CD14-positive monocyte (primary cell): ENCODE results near the gene NLRC5. TPM values are rescaled to one million over a fixed set of nuclear protein-coding genes. Genes with fewer than 3 reads are reported as not detected.

Experiments used
- DNase-seq, 3 donors: peaks; one replicate each; pipeline ENCODE4 v3.0.0-alpha.2; 2011 to 2022
- H2AFZ ChIP-seq: 2 replicates; pipeline ENCODE4 v1.6.0; 2012; ENCODE audit warnings: mild to moderate bottlenecking, low read depth, low read length, inconsistent platforms; ENCODE audit not compliant: insufficient read depth, poor library complexity, severe bottlenecking
- H3K27ac ChIP-seq, 2 donors: 1 replicate in 1 of 2; 2 replicates in 1 of 2; pipeline ENCODE4 v1.5.1; 2012 to 2013; ENCODE audit warnings: low read length in 2 of 2, control low read depth in 1 of 2, inconsistent platforms in 1 of 2, low read depth in 1 of 2, mild to moderate bottlenecking in 1 of 2
- H3K27me3 ChIP-seq, 2 donors: one replicate each; pipeline versions ENCODE4 v1.6.0 to v1.6.1; 2011 to 2013; ENCODE audit warnings: low read length in 2 of 2; ENCODE audit not compliant: control insufficient read depth in 2 of 2, insufficient read depth in 2 of 2
- H3K36me3 ChIP-seq, 2 donors: replicated peaks in 1 of 2; 1 replicate in 1 of 2; 2 replicates in 1 of 2; pipeline versions ENCODE4 v1.5.1 to v1.6.1; 2012 to 2013; ENCODE audit warnings: low read length in 2 of 2, control low read depth in 1 of 2, inconsistent platforms in 1 of 2, mild to moderate bottlenecking in 1 of 2; ENCODE audit not compliant: insufficient read depth in 2 of 2, control insufficient read depth in 1 of 2
- H3K4me1 ChIP-seq, 2 donors: 1 replicate in 1 of 2; 2 replicates in 1 of 2; pipeline versions ENCODE4 v1.5.1 to v1.6.1; 2012 to 2013; ENCODE audit warnings: low read length in 2 of 2, control low read depth in 1 of 2, inconsistent platforms in 1 of 2, mild to moderate bottlenecking in 1 of 2, moderate library complexity in 1 of 2; ENCODE audit not compliant: insufficient read depth in 2 of 2, control insufficient read depth in 1 of 2
- H3K4me2 ChIP-seq: replicated peaks from 2 replicates; pipeline ENCODE3; 2012; ENCODE audit warnings: low read length, moderate library complexity, mild to moderate bottlenecking; ENCODE audit not compliant: poor library complexity, severe bottlenecking; ENCODE audit errors: extremely low read depth
- H3K4me3 ChIP-seq, 3 experiments: fragments of 200-600 bp in 1 of 3; sonication (generic) in 1 of 3; replicated peaks in 1 of 3; 1 replicate in 2 of 3; 2 replicates in 1 of 3; pipeline ENCODE4 v1.5.1; 2011 to 2013; ENCODE audit warnings: low read length in 3 of 3, mild to moderate bottlenecking in 3 of 3, control low read depth in 2 of 3, low read depth in 2 of 3, inconsistent platforms in 1 of 3, moderate library complexity in 1 of 3
- H3K79me2 ChIP-seq: 2 replicates; pipeline ENCODE4 v1.6.0; 2012; ENCODE audit warnings: mild to moderate bottlenecking, control low read depth, inconsistent platforms, low read length, moderate library complexity; ENCODE audit not compliant: insufficient read depth
- H3K9ac ChIP-seq: 2 replicates; pipeline ENCODE4 v1.6.0; 2017; ENCODE audit warnings: low read length, mild to moderate bottlenecking; ENCODE audit not compliant: insufficient read depth, poor library complexity, severe bottlenecking
- H3K9me3 ChIP-seq, 2 donors: replicated peaks in 1 of 2; 1 replicate in 1 of 2; 2 replicates in 1 of 2; pipeline versions ENCODE4 v1.5.1 to v1.6.1; 2012 to 2013; ENCODE audit warnings: low read length in 2 of 2, control low read depth in 1 of 2; ENCODE audit not compliant: control insufficient read depth in 1 of 2, insufficient read depth in 1 of 2
- H4K20me1 ChIP-seq: 2 replicates; pipeline ENCODE4 v1.6.0; 2012; ENCODE audit warnings: mild to moderate bottlenecking, low read length, control low read depth, moderate library complexity; ENCODE audit not compliant: insufficient read depth
- H3K27ac Mint-ChIP-seq, 7 donors: one replicate each; pipeline ENCODE4 v1.8.0; 2020; ENCODE audit warnings: mild to moderate bottlenecking in 7 of 7, mixed read lengths in 7 of 7, moderate library complexity in 6 of 7, inconsistent platforms in 2 of 7
- H3K27me3 Mint-ChIP-seq, 3 donors: one replicate each; pipeline ENCODE4 v1.8.0; 2021 to 2022; ENCODE audit warnings: low read depth in 3 of 3, mild to moderate bottlenecking in 3 of 3, mixed read lengths in 3 of 3, moderate library complexity in 3 of 3, inconsistent platforms in 1 of 3
- H3K36me3 Mint-ChIP-seq, 2 donors: one replicate each; pipeline ENCODE4 v1.8.0; 2020; ENCODE audit warnings: mixed read lengths in 2 of 2, inconsistent platforms in 1 of 2, mild to moderate bottlenecking in 1 of 2
- H3K4me1 Mint-ChIP-seq: one replicate; pipeline ENCODE4 v1.8.0; 2020; ENCODE audit warnings: mild to moderate bottlenecking, mixed read lengths
- H3K4me3 Mint-ChIP-seq, 2 donors: one replicate each; pipeline ENCODE4 v1.8.0; 2020; ENCODE audit warnings: mild to moderate bottlenecking in 2 of 2, mixed read lengths in 2 of 2, moderate library complexity in 1 of 2
- H3K9me3 Mint-ChIP-seq, 7 donors: one replicate each; pipeline ENCODE4 v1.8.0; 2020 to 2022; ENCODE audit warnings: mixed read lengths in 7 of 7, mild to moderate bottlenecking in 6 of 7, moderate library complexity in 6 of 7, inconsistent platforms in 2 of 7
- WGBS: methylation state at CpG from one replicate; pipeline ENCODE4 v1.1.5; 2013; ENCODE audit warnings: missing lambda C conversion rate; ENCODE audit not compliant: insufficient coverage; 5-methylcytosine and 5-hydroxymethylcytosine counted together
- intact Hi-C, 2 donors: fragments of 100-400 bp; cut with micrococcal nuclease; formaldehyde crosslinking; loops; one replicate each; pipeline versions ENCODE4 v1.15.0 to v1.15.1; 2023
- polyA plus RNA-seq, 3 donors: library from polyadenylated mRNA; depleted of rRNA in 1 of 3; unstranded in 2 of 3; stranded (reverse) in 1 of 3; fragments of 300-500 nt in 2 of 3; fragments of >200 nt in 1 of 3; fragmentation: Illumina TruSeq in 2 of 3; gene quantifications; 1 replicate in 2 of 3; 2 replicates in 1 of 3; pipeline ENCODE4 v1.2.3, GENCODE V29; 2012 to 2021
- TF ChIP-seq, protein P1 (sequence below): fragments of 200-600 bp; IDR thresholded peaks from one replicate; pipeline ENCODE4 v1.8.0; 2022; ENCODE audit warnings: antibody characterized with exemption, mild to moderate bottlenecking

NLRC5 gene
- polyA plus RNA-seq, 3 donors = 10.3 to 171 (median 21.6) TPM

DNA sequence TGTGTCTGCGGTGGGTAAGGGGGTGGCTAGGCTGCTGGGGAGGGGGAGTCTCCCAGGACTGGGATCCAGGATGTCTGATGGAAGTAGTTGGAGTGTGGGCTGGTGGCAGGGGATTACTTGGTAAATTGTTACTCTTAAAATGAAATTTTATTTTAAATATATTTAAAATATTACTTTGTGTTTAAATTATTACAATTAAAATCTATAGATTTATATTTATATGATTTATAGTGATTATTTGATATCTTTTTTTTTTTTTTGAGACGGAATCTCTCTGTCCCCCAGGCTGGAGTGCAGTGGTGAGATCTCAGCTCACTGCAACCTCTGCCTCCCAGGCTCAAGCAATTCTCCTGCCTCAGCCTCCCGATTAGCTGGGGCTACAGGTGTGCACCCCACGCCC is 121.6 kb downstream of the NLRC5 start:
- Histone ChIP-seq H3K79me2 (peaks cover 55% of the 10 kb centered on the region), H3K9ac (peak overlapping the region; percentile 4), H4K20me1 (peaks cover 38% of the 10 kb centered on the region), H3K9me3 (no peaks in the 10 kb centered on the region), H3K4me3 (no peak overlapping the region), H3K4me2 (no peak overlapping the region), H2AFZ (no peak overlapping the region), H3K27me3 (no peaks in the 10 kb centered on the region), H3K36me3 (peaks cover 36 to 50% of the 10 kb centered on the region in 2 donors), H3K4me1 (peaks cover 4% of the 10 kb centered on the region in 2 donors), H3K27ac (peak overlapping the region in 1 of 2 donors; percentile 14)
- TF ChIP-seq, protein P1, sequence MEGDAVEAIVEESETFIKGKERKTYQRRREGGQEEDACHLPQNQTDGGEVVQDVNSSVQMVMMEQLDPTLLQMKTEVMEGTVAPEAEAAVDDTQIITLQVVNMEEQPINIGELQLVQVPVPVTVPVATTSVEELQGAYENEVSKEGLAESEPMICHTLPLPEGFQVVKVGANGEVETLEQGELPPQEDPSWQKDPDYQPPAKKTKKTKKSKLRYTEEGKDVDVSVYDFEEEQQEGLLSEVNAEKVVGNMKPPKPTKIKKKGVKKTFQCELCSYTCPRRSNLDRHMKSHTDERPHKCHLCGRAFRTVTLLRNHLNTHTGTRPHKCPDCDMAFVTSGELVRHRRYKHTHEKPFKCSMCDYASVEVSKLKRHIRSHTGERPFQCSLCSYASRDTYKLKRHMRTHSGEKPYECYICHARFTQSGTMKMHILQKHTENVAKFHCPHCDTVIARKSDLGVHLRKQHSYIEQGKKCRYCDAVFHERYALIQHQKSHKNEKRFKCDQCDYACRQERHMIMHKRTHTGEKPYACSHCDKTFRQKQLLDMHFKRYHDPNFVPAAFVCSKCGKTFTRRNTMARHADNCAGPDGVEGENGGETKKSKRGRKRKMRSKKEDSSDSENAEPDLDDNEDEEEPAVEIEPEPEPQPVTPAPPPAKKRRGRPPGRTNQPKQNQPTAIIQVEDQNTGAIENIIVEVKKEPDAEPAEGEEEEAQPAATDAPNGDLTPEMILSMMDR = no peak
- Mint-ChIP-seq H3K36me3 (peaks cover 34 to 64% of the 10 kb centered on the region in 2 donors), H3K9me3 (no peaks in the 10 kb centered on the region), H3K4me3 (no peak overlapping the region), H3K4me1 (peaks cover 15% of the 10 kb centered on the region), H3K27me3 (peaks cover 0 to 2% (median 0%) of the 10 kb centered on the region in 3 donors), H3K27ac (peak overlapping the region in 2 of 7 donors; percentile 51 to 63)
- intact Hi-C loops = no loop called here
- DNase-seq = no peak
- 100% methylated on average over 1 of the region's 4 CpGs for WGBS

DNA sequence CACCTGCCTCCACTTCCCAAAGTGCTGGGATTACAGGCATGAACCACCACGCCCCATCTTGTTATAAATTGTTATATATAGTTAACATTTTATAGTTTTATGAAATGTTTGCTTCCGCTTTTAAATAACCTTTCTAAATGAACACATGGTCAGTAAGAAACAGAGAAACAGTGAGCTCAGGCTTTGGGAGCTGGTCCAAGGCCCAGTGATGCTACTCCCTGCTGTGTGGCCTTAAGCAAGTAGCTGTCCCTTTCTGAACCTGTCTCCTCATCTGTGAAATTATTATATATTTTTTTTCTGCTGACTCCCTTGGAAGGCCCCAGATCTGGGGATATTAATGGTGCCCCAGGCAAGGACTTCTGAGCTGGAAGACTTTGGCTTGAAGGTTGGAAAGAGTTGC is 122.1 kb downstream of the NLRC5 start:
- peak overlapping the region in 2 of 7 donors; percentile 36 to 63 for H3K27ac Mint-ChIP-seq
- no peaks in the 10 kb centered on the region for H3K9me3 Mint-ChIP-seq
- H3K4me2 ChIP-seq = no peak overlapping the region
- no peak for DNase-seq
- intact Hi-C loops = no loop called here
- no peak overlapping the region for H2AFZ ChIP-seq
- H3K27ac ChIP-seq = no peak overlapping the region
- peaks cover 0 to 2% (median 0%) of the 10 kb centered on the region in 3 donors for H3K27me3 Mint-ChIP-seq
- H3K36me3 Mint-ChIP-seq = peaks cover 39 to 69% of the 10 kb centered on the region in 2 donors
- peaks cover 51% of the 10 kb centered on the region for H3K79me2 ChIP-seq
- peaks cover 33% of the 10 kb centered on the region for H4K20me1 ChIP-seq
- no peaks in the 10 kb centered on the region for H3K9me3 ChIP-seq
- no peak overlapping the region for H3K4me3 ChIP-seq
- peaks cover 4% of the 10 kb centered on the region in 2 donors for H3K4me1 ChIP-seq
- H3K9ac ChIP-seq = no peak overlapping the region
- H3K4me1 Mint-ChIP-seq = peaks cover 12% of the 10 kb centered on the region
- no peak overlapping the region for H3K4me3 Mint-ChIP-seq
- no CpG with 5 or more reads among the region's 2 CpGs for WGBS
- TF ChIP-seq, protein P1 = no peak
- H3K36me3 ChIP-seq = peaks cover 41 to 55% of the 10 kb centered on the region in 2 donors
- no peaks in the 10 kb centered on the region for H3K27me3 ChIP-seq
